NCI-H128 (cell line): ENCODE results near the gene CYP46A1.
"Not testable (repeated sequence)": the region's sequence is repeated elsewhere in the genome, so short reads cannot be mapped to it uniquely, and the experiment has no call there.

Source experiments
- DNase-seq: peaks from one replicate; lab custom pipeline; 2025; ENCODE audit not compliant: unreplicated experiment; lab: John Stamatoyannopoulos, UW

Gene CYP46A1

GRCh38 chr14:99683619-99684409, at the start of gene CYP46A1:
TSS of gene CYP46A1 (plus strand) at chr14:99684298. CDS start at chr14:99684418, 120 bp downstream.
- DNase-seq: peak; percentile 97

- no peak for DNase-seq
Observed at GRCh38 chr14:99634443-99634842, 49.7 kb upstream of the CYP46A1 start.

- DNase-seq: no peak
Observed at GRCh38 chr14:99635116-99635515, 49.0 kb upstream of the CYP46A1 start.

GRCh38 chr14:99636487-99636886, 47.6 kb upstream of the CYP46A1 start:
- DNase-seq: no peak

- DNase-seq: no peak
Observed at GRCh38 chr14:99637624-99638023, 46.5 kb upstream of the CYP46A1 start.

GRCh38 chr14:99642771-99643170, 41.3 kb upstream of the CYP46A1 start:
- DNase-seq: not testable (repeated sequence)

GRCh38 chr14:99643343-99643742, 40.8 kb upstream of the CYP46A1 start:
- no peak for DNase-seq

- no peak for DNase-seq
Observed at GRCh38 chr14:99644035-99644587, 40.0 kb upstream of the CYP46A1 start.

GRCh38 chr14:99644723-99645544, 39.2 kb upstream of the CYP46A1 start, which contains the start of gene HHIPL1:
TSS of gene HHIPL1 (plus strand) at chr14:99645129. CDS start at chr14:99645208, 79 bp downstream.
- no peak for DNase-seq

GRCh38 chr14:99645545-99646505, 38.3 kb upstream of the CYP46A1 start:
- no peak for DNase-seq

- no peak for DNase-seq
Observed at GRCh38 chr14:99647411-99647810, 36.7 kb upstream of the CYP46A1 start.

- no peak for DNase-seq
Observed at GRCh38 chr14:99648027-99648784, 35.9 kb upstream of the CYP46A1 start.

- no peak for DNase-seq
Observed at GRCh38 chr14:99649219-99649618, 34.9 kb upstream of the CYP46A1 start.

- DNase-seq: no peak
Observed at GRCh38 chr14:99649643-99650042, 34.5 kb upstream of the CYP46A1 start.

GRCh38 chr14:99650189-99650588, 33.9 kb upstream of the CYP46A1 start:
- no peak for DNase-seq

GRCh38 chr14:99651953-99652746, 31.9 kb upstream of the CYP46A1 start:
- no peak for DNase-seq

- no peak for DNase-seq
Observed at GRCh38 chr14:99654235-99654985, 29.7 kb upstream of the CYP46A1 start.

- DNase-seq: no peak
Observed at GRCh38 chr14:99655521-99655920, 28.6 kb upstream of the CYP46A1 start.
